Measurements from ENCODE around the gene EVI5L. TPM values are rescaled to one million over a fixed set of nuclear protein-coding genes. Genes with fewer than 3 reads are reported as not detected.

Gene EVI5L
- polyA plus RNA-seq, 1 of the 3 experiments (the other 2 are of a cell fraction) = 9.7 TPM

DNA sequence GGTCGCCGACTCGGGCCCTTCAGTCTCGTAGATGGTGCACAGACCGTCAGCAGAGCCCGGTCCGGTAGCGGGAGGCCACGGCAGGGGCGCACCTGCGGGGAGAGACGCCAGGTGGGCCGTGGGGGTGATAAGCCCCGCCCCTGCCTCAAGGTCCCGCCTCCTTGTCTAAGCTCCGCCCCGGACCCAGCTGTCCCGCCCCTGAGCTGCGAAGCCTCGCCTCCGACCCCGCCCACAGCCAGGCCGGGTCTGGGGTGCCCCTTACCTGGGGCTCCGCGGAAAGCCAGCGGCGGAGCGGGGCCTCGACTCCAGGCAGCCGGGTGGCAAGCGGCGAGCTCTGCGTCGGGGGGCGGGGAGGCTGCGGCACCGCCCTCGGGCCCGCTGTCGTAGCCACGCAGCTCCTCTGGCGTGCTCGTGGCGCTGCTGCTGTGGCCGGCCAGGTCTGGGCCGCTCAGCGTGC, 39.5 kb downstream of the EVI5L start:
- peak; percentile 84 for DNase-seq

DNA sequence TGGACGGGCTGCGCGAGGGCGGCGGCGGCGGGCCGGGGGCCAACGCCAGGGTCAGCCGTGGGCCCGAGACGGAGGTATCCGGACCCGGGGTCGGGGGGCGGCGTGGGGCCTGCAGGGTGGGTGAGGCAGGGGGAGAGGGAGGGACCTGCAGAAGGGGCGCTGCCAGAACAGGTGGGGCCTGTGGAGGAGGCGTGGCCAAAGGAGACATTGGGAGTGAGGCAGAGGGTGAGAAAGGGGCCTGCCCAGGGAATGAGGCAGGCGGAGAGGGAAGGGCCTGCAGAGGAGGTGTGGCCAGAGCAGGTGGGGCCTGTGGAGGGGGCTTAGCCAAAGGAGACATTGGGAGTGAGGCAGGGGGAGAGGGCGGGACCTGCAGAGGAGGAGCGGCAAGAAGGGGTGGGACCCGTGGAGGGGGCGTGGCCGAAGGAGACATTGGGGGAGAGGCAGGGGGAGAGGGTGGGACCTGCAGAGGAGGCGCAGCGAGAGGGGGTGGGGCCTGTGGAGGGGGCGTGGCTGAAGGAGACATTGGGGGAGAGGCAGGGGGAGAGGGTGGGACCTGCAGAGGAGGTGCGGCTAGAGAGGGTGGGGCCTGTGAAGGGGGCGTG, 40.0 kb downstream of the EVI5L start:
- DNase-seq = peak; percentile 71
- H3K79me2 ChIP-seq (ENCODE audit: insufficient read depth) = no peaks in the 10 kb centered on the region
- POLR2A ChIA-PET = interaction anchor here (0.6 to 1.9 kb wide), 2 partner anchors 13 to 51 kb away, joined by 4 to 8 read pairs; partner anchors contain the start of gene SNAPC2
- no peaks in the 10 kb centered on the region for H4K20me1 ChIP-seq (ENCODE audit: insufficient read depth)
- no peak overlapping the region for H3K4me3 ChIP-seq (ENCODE audit: low read depth in 2 of 2, low read length in 1 of 2)
- CTCF ChIA-PET = interaction anchor here (1.0 to 1.9 kb wide), 2 partner anchors 16 to 189 kb away, joined by 3 to 5 read pairs; partner anchors contain the start of gene TRAPPC5
- H3K36me3 ChIP-seq (replicated peaks in 1 of 2; ENCODE audit: control insufficient read depth in 1 of 2, insufficient read depth in 2 of 2, low read length in 1 of 2) = no peaks in the 10 kb centered on the region
- H3K27me3 ChIP-seq (ENCODE audit: insufficient read depth) = no peaks in the 10 kb centered on the region
- no peak overlapping the region for H3K27ac ChIP-seq (ENCODE audit: low read depth in 2 of 2, low read length in 1 of 2)
- no peak overlapping the region for H3K9ac ChIP-seq
- H3F3A ChIP-seq (replicated peaks; ENCODE audit: insufficient read depth) = peaks cover 14% of the 10 kb centered on the region
- H3K9me3 ChIP-seq = no peaks in the 10 kb centered on the region
- peaks cover 0 to 30% of the 10 kb centered on the region in 2 experiments; a peak in 2 of 4 replicates for H3K4me1 ChIP-seq (ENCODE audit: control insufficient read depth in 1 of 2, insufficient read depth in 2 of 2, low read depth in 1 of 2, low read length in 1 of 2)
- H2AFZ ChIP-seq (ENCODE audit: low read depth) = no peak overlapping the region
- H3K4me2 ChIP-seq = no peak overlapping the region
- no peaks in the 10 kb centered on the region for H3K9me2 ChIP-seq
- TF ChIP-seq JUND (IDR thresholded peaks at IDR 0.05) (no peak), TEAD4 (IDR thresholded peaks at IDR 0.05; ENCODE audit: borderline replicate concordance, insufficient read depth) (no peak), RXRA (IDR thresholded peaks at IDR 0.05; ENCODE audit: borderline replicate concordance, low read depth) (no peak), EZH2phosphoT487 (IDR thresholded peaks at IDR 0.05; ENCODE audit: borderline replicate concordance, low read depth) (no peak), SIN3A (IDR thresholded peaks at IDR 0.05; ENCODE audit: borderline replicate concordance, low read depth, low read length) (no peak), RAD21 (IDR thresholded peaks at IDR 0.05; ENCODE audit: low read length) (no peak), FOXJ3 (CRISPR knock-in tag; IDR thresholded peaks at IDR 0.05) (no peak), NFIC (IDR thresholded peaks at IDR 0.05; ENCODE audit: borderline replicate concordance) (no peak), TAF1 (IDR thresholded peaks at IDR 0.05; ENCODE audit: borderline replicate concordance, low read depth, low read length) (no peak), FOSL2 (IDR thresholded peaks at IDR 0.05; ENCODE audit: borderline replicate concordance, low read depth) (no peak), GABPA (IDR thresholded peaks at IDR 0.05; ENCODE audit: low read depth) (no peak), YY1 (IDR thresholded peaks at IDR 0.05; ENCODE audit: low read depth) (no peak), FOXM1 (IDR thresholded peaks at IDR 0.05; ENCODE audit: low read depth) (no peak), NRF1 (IDR thresholded peaks at IDR 0.05; ENCODE audit: low read depth, low read length) (no peak), MXI1 (IDR thresholded peaks at IDR 0.05; ENCODE audit: low read depth, low read length) (no peak)
- TF ChIP-seq, protein P1, sequence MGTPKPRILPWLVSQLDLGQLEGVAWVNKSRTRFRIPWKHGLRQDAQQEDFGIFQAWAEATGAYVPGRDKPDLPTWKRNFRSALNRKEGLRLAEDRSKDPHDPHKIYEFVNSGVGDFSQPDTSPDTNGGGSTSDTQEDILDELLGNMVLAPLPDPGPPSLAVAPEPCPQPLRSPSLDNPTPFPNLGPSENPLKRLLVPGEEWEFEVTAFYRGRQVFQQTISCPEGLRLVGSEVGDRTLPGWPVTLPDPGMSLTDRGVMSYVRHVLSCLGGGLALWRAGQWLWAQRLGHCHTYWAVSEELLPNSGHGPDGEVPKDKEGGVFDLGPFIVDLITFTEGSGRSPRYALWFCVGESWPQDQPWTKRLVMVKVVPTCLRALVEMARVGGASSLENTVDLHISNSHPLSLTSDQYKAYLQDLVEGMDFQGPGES (IDR thresholded peaks at IDR 0.05; ENCODE audit: low read depth, low read length) = no peak
- TF ChIP-seq, protein P2, sequence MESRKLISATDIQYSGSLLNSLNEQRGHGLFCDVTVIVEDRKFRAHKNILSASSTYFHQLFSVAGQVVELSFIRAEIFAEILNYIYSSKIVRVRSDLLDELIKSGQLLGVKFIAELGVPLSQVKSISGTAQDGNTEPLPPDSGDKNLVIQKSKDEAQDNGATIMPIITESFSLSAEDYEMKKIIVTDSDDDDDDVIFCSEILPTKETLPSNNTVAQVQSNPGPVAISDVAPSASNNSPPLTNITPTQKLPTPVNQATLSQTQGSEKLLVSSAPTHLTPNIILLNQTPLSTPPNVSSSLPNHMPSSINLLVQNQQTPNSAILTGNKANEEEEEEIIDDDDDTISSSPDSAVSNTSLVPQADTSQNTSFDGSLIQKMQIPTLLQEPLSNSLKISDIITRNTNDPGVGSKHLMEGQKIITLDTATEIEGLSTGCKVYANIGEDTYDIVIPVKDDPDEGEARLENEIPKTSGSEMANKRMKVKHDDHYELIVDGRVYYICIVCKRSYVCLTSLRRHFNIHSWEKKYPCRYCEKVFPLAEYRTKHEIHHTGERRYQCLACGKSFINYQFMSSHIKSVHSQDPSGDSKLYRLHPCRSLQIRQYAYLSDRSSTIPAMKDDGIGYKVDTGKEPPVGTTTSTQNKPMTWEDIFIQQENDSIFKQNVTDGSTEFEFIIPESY (IDR thresholded peaks at IDR 0.05; ENCODE audit: borderline replicate concordance, low read depth) = no peak
- TF ChIP-seq, protein P3, sequence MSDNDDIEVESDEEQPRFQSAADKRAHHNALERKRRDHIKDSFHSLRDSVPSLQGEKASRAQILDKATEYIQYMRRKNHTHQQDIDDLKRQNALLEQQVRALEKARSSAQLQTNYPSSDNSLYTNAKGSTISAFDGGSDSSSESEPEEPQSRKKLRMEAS (IDR thresholded peaks at IDR 0.05; ENCODE audit: low read depth) = no peak
- TF ChIP-seq, protein P4, sequence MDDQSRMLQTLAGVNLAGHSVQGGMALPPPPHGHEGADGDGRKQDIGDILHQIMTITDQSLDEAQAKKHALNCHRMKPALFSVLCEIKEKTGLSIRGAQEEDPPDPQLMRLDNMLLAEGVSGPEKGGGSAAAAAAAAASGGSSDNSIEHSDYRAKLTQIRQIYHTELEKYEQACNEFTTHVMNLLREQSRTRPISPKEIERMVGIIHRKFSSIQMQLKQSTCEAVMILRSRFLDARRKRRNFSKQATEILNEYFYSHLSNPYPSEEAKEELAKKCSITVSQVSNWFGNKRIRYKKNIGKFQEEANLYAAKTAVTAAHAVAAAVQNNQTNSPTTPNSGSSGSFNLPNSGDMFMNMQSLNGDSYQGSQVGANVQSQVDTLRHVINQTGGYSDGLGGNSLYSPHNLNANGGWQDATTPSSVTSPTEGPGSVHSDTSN (IDR thresholded peaks at IDR 0.05) = no peak
- WGBS (ENCODE audit: low lambda C conversion rate) = 85% methylated on average over 30 of the region's 30 CpGs

More for the DNA sequence above, 39.5 kb downstream of the EVI5L start:
- Histone ChIP-seq H2AFZ (ENCODE audit: low read depth) (no peak overlapping the region), H3K27ac (ENCODE audit: low read depth in 2 of 2, low read length in 1 of 2) (no peak overlapping the region), H3K4me2 (no peak overlapping the region), H4K20me1 (ENCODE audit: insufficient read depth) (no peaks in the 10 kb centered on the region), H3F3A (replicated peaks; ENCODE audit: insufficient read depth) (peaks cover 14% of the 10 kb centered on the region), H3K4me1 (ENCODE audit: control insufficient read depth in 1 of 2, insufficient read depth in 2 of 2, low read depth in 1 of 2, low read length in 1 of 2) (peaks cover 0 to 26% of the 10 kb centered on the region in 2 experiments; a peak in 2 of 4 replicates), H3K36me3 (replicated peaks in 1 of 2; ENCODE audit: control insufficient read depth in 1 of 2, insufficient read depth in 2 of 2, low read length in 1 of 2) (no peaks in the 10 kb centered on the region), H3K9me3 (no peaks in the 10 kb centered on the region), H3K79me2 (ENCODE audit: insufficient read depth) (no peaks in the 10 kb centered on the region), H3K27me3 (ENCODE audit: insufficient read depth) (no peaks in the 10 kb centered on the region), H3K9me2 (no peaks in the 10 kb centered on the region), H3K9ac (no peak overlapping the region), H3K4me3 (ENCODE audit: low read depth in 2 of 2, low read length in 1 of 2) (no peak overlapping the region)
- WGBS (ENCODE audit: low lambda C conversion rate) = 83% methylated on average over 16 of the region's 47 CpGs
- POLR2A ChIA-PET = interaction anchor here (1.9 kb wide), 1 partner anchor 51 kb away, joined by 8 read pairs; the partner anchor contains the start of gene SNAPC2
- CTCF ChIA-PET = interaction anchor here (1.0 to 1.9 kb wide), 3 partner anchors 16 to 189 kb away, joined by 3 to 5 read pairs (median 3); partner anchors contain the start of gene TRAPPC5
- TF ChIP-seq POLR2AphosphoS5 (IDR thresholded peaks at IDR 0.05; ENCODE audit: low read depth, low read length) (no peak), FOXM1 (IDR thresholded peaks at IDR 0.05; ENCODE audit: low read depth) (no peak), FOSL2 (IDR thresholded peaks at IDR 0.05; ENCODE audit: borderline replicate concordance, low read depth) (no peak), JUND (IDR thresholded peaks at IDR 0.05) (no peak)
